NCI-H1417 (cell line): Measurements from ENCODE around the gene ITPR1.
"Not testable (repeated sequence)": the region's sequence is repeated elsewhere in the genome, so short reads cannot be mapped to it uniquely, and the experiment has no call there.

ENCODE experiments used
- DNase-seq, 3 experiments: peaks; one replicate each; lab custom pipeline; 2025; lab: John Stamatoyannopoulos, UW

ITPR1 gene

GRCh38 chr3:4758957-4759656 lies 266.0 kb downstream of the ITPR1 start:
- no peak for DNase-seq

- no peak for DNase-seq
These were observed 266.7 kb downstream of the ITPR1 start for GRCh38 chr3:4759689-4760312.

- DNase-seq: no peak
These were observed 268.6 kb downstream of the ITPR1 start for GRCh38 chr3:4761759-4762158.

- DNase-seq: not testable (repeated sequence)
These were observed 269.5 kb downstream of the ITPR1 start for GRCh38 chr3:4762481-4763230.

GRCh38 chr3:4763604-4764247 lies 270.6 kb downstream of the ITPR1 start:
- no peak for DNase-seq

- DNase-seq: no peak
These were observed 272.1 kb downstream of the ITPR1 start for GRCh38 chr3:4765212-4765611.

- DNase-seq: no peak
These were observed 273.1 kb downstream of the ITPR1 start for GRCh38 chr3:4766263-4766662.

- no peak for DNase-seq
These were observed 273.8 kb downstream of the ITPR1 start for GRCh38 chr3:4766716-4767499.

- DNase-seq: no peak
These were observed 274.9 kb downstream of the ITPR1 start for GRCh38 chr3:4768021-4768420.

GRCh38 chr3:4768521-4768920 lies 275.4 kb downstream of the ITPR1 start:
- no peak for DNase-seq

- no peak for DNase-seq
These were observed 277.4 kb downstream of the ITPR1 start for GRCh38 chr3:4770561-4770960.

- DNase-seq: no peak
These were observed 278.1 kb downstream of the ITPR1 start for GRCh38 chr3:4771243-4771642.

- DNase-seq: no peak
These were observed 279.1 kb downstream of the ITPR1 start for GRCh38 chr3:4772171-4772804.

- DNase-seq: no peak
These were observed 279.7 kb downstream of the ITPR1 start for GRCh38 chr3:4772858-4773257.

- no peak for DNase-seq
These were observed 280.4 kb downstream of the ITPR1 start for GRCh38 chr3:4773583-4773982.

GRCh38 chr3:4774531-4774930 lies 281.4 kb downstream of the ITPR1 start:
- peak in 2 of 3 experiments; percentile 1 to 9 for DNase-seq

GRCh38 chr3:4776399-4776979 lies 283.3 kb downstream of the ITPR1 start:
- no peak for DNase-seq

- DNase-seq: peak; percentile 1 to 69 (median 9)
These were observed 283.9 kb downstream of the ITPR1 start for GRCh38 chr3:4776980-4777581.

- DNase-seq: no peak
These were observed 285.0 kb downstream of the ITPR1 start for GRCh38 chr3:4778119-4778518.

GRCh38 chr3:4778740-4779139 lies 285.6 kb downstream of the ITPR1 start:
- DNase-seq: no peak
